ENCODE measurements around the gene HOXD1.
A peak's percentile ranks its signal among the peaks of the same experiment; 100 is the strongest.

HOXD1 gene

GRCh38 chr2:176184749-176185148, 3.7 kb upstream of the HOXD1 start:
- no peak for DNase-seq (ENCODE audit: low spot score)

DNA sequence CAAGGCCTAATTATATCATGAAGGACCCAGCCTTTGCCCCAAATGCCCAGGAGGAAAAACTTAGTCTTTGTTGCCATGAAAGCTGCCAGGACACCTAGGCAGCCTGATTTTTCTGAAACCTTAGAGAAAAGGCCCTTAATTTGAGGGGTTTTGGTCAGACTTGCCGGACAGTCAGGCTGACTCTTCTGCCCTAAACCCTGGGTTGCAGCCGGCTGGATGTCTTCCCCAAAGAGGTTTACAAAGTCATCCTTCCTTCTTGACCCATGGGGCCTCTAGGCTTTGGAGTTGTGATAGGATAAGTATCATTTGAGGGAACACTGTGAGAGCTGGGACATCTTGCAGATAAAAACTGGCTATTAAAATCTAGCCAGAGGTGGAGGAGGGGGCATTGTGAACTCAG, 2.4 kb upstream of the HOXD1 start:
- DNase-seq (ENCODE audit: low spot score) = no peak

- no peak for DNase-seq (ENCODE audit: low spot score)
Measured at GRCh38 chr2:176187200-176187898, 1.1 kb upstream of the HOXD1 start.

DNA sequence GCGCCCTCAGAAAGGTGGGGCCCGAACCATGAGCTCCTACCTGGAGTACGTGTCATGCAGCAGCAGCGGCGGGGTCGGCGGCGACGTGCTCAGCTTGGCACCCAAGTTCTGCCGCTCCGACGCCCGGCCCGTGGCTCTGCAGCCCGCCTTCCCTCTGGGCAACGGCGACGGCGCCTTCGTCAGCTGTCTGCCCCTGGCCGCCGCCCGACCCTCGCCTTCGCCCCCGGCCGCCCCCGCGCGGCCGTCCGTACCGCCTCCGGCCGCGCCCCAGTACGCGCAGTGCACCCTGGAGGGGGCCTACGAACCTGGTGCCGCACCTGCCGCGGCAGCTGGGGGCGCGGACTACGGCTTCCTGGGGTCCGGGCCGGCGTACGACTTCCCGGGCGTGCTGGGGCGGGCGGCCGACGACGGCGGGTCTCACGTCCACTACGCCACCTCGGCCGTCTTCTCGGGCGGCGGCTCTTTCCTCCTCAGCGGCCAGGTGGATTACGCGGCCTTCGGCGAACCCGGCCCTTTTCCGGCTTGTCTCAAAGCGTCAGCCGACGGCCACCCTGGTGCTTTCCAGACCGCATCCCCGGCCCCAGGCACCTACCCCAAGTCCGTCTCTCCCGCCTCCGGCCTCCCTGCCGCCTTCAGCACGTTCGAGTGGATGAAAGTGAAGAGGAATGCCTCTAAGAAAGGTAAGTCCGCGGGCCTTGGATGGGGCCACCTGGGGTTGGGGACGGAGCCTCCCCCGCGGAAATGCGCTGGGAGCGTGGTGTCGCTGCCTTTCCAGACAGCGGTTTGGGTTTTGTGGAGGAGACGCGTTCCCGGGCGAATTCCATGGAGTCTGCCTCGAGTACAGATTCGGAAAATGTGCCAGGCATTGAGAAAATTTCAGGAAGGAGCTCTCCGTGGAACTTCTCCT, 559 bp downstream of the HOXD1 start:
- no peak for DNase-seq (ENCODE audit: low spot score)

GRCh38 chr2:176189681-176190641, 1.5 kb downstream of the HOXD1 start:
- peak; percentile 50 for DNase-seq (ENCODE audit: low spot score)

- peak; percentile 46 for DNase-seq (ENCODE audit: low spot score)
Measured at GRCh38 chr2:176192351-176192750, 3.9 kb downstream of the HOXD1 start.

DNA sequence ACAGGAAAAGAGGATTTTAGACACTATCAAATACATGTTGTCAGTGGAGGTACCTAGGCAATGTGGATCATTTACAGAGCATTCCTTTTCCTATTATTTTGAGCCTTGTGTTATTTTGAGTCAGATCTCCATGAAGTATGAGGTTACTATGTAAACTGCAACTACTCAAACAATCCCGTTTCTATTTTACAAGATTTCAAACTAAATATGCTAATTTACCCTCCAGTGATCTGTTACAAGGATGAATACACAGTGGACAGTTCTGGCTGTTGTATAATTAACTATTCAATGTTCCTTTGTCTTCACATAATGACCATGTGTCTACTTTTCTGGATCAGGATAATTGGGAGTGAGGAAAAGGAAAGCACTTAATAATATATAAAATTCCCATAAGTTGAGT, 4.6 kb downstream of the HOXD1 start:
- peak; percentile 80 for DNase-seq (ENCODE audit: low spot score)

- no peak for DNase-seq (ENCODE audit: low spot score)
Measured at GRCh38 chr2:176199902-176200301, 11.4 kb downstream of the HOXD1 start.

- no peak for DNase-seq (ENCODE audit: low spot score)
Measured at GRCh38 chr2:176200971-176201370, 12.5 kb downstream of the HOXD1 start.

DNA sequence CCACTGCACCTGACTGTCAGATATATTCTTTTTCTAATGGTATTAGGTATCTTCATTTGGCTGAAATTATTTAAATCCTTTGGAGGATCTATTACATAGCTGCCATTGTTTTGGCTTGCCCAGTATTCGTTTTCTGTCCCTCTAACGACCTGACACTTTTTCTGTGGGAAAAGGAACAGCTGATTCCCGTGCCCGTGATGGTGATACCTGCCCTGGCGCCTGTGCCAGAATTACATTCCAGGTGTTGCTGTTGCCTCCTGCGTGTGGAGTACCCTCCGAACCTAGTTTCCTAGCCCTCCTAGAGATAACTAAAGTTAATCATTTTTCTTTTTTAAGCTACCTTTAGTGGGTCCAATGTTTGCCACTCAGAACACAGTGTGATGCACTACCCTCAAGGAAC, 14.0 kb downstream of the HOXD1 start:
- DNase-seq (ENCODE audit: low spot score) = no peak

DNA sequence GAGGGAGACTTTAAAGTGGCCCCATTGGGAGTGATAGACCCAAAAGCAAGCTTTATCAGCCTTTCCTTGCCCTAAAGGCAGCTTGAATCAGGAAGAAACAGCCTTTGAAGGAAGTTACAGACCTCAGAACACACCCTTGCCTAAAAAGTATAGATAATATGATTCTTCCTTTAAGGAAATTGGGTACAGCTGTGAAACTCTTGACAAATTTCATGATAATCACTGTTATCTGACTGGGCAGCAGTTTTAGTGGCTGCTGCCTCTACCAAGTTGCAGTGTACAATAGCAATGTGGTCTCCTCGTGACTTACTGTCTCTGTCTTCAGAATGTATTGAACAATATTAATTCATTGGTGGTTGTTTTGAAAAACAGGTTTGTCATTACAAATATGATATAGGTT, 16.7 kb downstream of the HOXD1 start:
- no peak for DNase-seq (ENCODE audit: low spot score)

DNA sequence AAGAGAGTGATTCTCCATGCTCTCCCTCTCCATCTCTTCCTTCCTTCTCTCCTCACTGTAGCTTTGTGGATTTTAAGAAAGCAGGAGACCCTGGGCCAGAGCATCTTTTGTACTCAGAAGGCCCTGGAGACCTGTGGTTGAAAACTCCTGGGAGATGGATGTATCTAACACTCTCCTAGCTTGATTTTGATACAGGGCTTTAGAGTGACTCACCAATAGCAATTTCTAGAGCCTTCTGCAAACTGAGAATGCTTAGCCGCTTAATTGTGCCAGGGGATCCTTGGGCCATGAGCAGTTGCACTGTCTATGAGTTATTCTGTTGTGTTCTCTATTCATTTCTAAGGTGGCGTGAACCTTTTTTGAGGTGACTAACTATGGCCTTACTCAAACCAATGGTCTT, 17.7 kb downstream of the HOXD1 start:
- no peak for DNase-seq (ENCODE audit: low spot score)

DNA sequence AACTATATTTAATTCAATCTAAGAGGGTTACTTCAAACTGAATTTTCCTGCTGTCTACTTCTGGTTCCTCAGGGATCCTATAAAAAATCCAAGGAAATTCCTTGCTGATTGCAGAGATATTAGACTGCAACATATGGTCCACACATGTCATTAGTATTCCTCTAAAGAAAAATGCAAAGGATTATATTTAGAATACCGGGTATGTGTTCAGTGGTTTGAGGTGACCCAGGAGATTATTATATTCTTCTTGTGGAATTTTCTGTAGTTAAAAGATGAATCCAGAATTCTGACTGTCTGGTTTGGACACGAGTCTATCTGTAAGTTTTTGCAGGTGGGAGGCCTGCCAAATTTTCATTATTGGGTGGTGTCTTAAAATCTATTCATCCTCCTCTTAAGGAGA, 18.2 kb downstream of the HOXD1 start:
- no peak for DNase-seq (ENCODE audit: low spot score)

GRCh38 chr2:176211110-176211509, 22.6 kb downstream of the HOXD1 start:
- DNase-seq (ENCODE audit: low spot score) = no peak

- no peak for DNase-seq (ENCODE audit: low spot score)
Measured at GRCh38 chr2:176212276-176212675, 23.8 kb downstream of the HOXD1 start.

DNA sequence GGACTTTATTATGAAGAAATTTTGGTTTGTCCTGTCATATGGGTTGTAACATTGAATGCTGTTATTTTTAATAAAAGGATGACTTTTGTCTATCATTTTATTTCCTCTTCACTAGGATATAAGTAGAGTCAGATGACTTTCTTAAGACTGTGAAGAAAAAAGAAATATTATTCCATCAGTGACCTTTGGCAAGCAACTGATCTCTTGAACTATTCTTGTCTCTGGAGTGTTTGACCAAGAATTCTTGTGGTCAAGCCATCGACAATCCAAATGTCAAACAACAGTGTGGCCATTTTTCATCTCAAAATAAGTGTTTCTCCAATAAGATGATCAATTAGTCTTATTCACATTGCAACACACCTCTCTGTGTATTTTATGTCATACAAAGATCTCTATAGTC, 24.9 kb downstream of the HOXD1 start:
- no peak for DNase-seq (ENCODE audit: low spot score)

GRCh38 chr2:176227874-176228273, 39.4 kb downstream of the HOXD1 start:
- DNase-seq (ENCODE audit: low spot score) = no peak

DNA sequence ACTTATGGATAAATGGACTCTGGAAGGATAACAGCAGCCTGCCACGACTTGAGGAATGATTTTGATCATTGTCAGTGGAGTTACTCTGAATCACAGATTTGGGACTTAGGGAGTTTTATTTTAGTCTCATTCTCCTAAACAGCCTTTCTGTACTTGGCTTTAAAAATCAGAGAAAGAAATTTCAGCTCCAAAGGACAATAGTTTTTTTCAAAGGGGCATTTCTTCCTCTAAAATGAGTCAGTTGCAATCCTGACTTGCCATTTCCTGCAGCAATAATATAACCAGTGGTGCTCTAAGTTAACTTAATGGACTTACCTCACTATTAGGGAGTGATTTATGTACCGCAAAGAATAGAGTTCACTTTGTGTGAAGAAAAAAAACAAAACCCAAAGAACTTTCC, 45.7 kb downstream of the HOXD1 start:
- DNase-seq (ENCODE audit: low spot score) = no peak

DNA sequence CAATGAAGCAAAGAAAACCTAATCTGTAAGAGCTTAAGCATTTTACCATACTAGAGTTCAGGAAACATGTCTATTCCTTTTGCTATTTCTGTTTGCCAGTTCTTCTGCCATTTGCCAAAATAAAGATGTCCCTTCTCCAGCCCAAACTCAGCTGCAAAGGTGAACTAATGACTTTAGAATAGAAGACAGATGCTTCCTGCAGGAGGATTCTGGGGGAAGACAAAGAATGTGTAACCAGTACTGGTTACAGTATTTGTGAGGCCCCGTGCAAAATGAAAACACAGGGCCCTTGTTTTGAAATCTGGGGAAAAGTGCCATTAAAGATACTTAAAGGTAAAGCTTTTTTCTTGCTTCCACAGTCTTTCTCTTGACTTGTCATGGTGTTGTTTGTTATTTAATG, 46.5 kb downstream of the HOXD1 start:
- no peak for DNase-seq (ENCODE audit: low spot score)

DNA sequence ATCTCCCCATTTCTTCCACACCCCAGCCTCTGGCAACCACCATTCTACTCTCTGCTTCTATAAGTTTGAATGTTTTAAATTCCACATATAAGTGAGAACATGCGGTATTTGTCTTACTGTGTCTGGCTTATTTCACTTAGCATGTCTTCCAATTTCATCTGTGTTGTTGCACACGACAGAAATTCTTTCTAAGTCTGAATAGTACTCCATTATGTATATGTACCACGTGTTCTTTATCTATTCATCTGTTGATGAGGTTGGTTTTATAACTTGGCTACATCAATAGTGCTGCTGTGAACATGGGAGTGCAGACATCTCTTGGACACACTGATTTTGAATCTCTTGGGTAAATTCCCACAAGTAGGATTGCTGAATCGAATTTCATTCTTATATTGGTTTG, 49.0 kb downstream of the HOXD1 start:
- no peak for DNase-seq (ENCODE audit: low spot score)

DNA sequence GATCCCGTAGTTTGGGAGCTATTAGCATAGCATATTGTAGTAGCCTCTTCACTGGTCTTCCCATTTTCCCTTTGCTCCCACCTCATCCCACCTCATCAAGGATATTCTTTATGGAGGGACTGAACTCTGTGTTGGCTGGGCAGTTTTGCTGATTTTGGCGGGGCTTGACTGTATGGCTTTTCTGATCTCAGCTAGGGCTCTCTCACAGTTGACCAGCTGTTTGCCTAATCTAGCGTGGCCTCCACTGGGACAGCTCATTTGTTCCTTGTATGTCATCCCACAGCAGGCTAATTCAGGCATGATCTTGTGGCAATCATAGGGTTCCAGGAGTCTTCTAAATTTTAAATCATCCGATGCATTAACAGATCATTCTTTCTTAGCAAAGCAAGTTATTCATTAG, 50.6 kb downstream of the HOXD1 start:
- DNase-seq (ENCODE audit: low spot score) = no peak

DNA sequence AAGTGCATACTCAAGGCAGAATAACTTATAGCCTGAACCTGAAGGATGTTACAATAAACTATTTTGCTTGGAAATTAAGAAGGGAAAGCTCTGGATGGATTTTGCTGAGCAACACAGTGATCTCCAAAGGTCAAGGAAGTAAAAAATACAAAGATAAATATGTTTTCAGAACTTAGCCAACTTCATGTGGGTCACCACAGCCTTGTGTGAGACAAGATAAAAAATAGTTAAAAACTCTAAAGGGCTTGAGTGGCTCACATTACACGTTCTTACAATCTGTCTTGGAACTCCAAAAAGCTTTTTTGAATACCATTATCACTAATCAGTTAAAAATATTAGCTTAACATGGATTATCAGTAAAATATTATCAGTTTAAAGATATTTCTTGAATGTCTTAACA, 51.8 kb downstream of the HOXD1 start:
- no peak for DNase-seq (ENCODE audit: low spot score)

All from globus pallidus (tissue), 1 donor.